ENCODE measurements around the gene FAM177B.

FAM177B gene

GRCh38 chr1:222736972-222737371 lies at the start of gene FAM177B:
Gene FAM177B (plus strand): TSS chr1:222737202. CDS start chr1:222746546, 9,344 bp downstream.
- no peak for DNase-seq (ENCODE audit: low spot score)

- DNase-seq (ENCODE audit: low spot score) = no peak
These were observed 46.0 kb upstream of the FAM177B start for GRCh38 chr1:222691016-222691415.

- no peak for DNase-seq (ENCODE audit: low spot score)
These were observed 42.1 kb upstream of the FAM177B start for GRCh38 chr1:222694927-222695326.

- no peak for DNase-seq (ENCODE audit: low spot score)
These were observed 40.3 kb upstream of the FAM177B start for GRCh38 chr1:222696741-222697140.

- no peak for DNase-seq (ENCODE audit: low spot score)
These were observed 39.8 kb upstream of the FAM177B start for GRCh38 chr1:222697203-222697602.

GRCh38 chr1:222697826-222698225 lies 39.2 kb upstream of the FAM177B start:
- no peak for DNase-seq (ENCODE audit: low spot score)

- DNase-seq (ENCODE audit: low spot score) = no peak
These were observed 34.8 kb upstream of the FAM177B start for GRCh38 chr1:222702210-222702609.

GRCh38 chr1:222704260-222704659 lies 32.7 kb upstream of the FAM177B start:
- DNase-seq (ENCODE audit: low spot score) = no peak

GRCh38 chr1:222706815-222707214 lies 30.2 kb upstream of the FAM177B start:
- DNase-seq (ENCODE audit: low spot score) = no peak

GRCh38 chr1:222709700-222710153 lies 27.3 kb upstream of the FAM177B start:
- DNase-seq (ENCODE audit: low spot score) = no peak

GRCh38 chr1:222711319-222712252 lies 25.4 kb upstream of the FAM177B start:
- DNase-seq (ENCODE audit: low spot score) = peak; percentile 80

- DNase-seq (ENCODE audit: low spot score) = peak; percentile 82
These were observed 24.5 kb upstream of the FAM177B start, which contains the start of the genes AIDA and BROX for GRCh38 chr1:222712253-222713090. Gene AIDA (minus strand): TSS chr1:222712491. CDS start chr1:222712317, 174 bp downstream. Gene BROX (plus strand): TSS chr1:222712564. CDS start chr1:222715700, 3,136 bp downstream.

- DNase-seq (ENCODE audit: low spot score) = peak; percentile 94
These were observed 23.7 kb upstream of the FAM177B start for GRCh38 chr1:222713091-222713961.

- DNase-seq (ENCODE audit: low spot score) = no peak
These were observed 20.6 kb upstream of the FAM177B start for GRCh38 chr1:222716393-222716792.

GRCh38 chr1:222728746-222729145 lies 8.3 kb upstream of the FAM177B start:
- no peak for DNase-seq (ENCODE audit: low spot score)

GRCh38 chr1:222730866-222731265 lies 6.1 kb upstream of the FAM177B start:
- no peak for DNase-seq (ENCODE audit: low spot score)

- DNase-seq (ENCODE audit: low spot score) = no peak
These were observed 4.5 kb upstream of the FAM177B start for GRCh38 chr1:222732216-222733159.

GRCh38 chr1:222734740-222735139 lies 2.3 kb upstream of the FAM177B start:
- no peak for DNase-seq (ENCODE audit: low spot score)

GRCh38 chr1:222736470-222736869 lies 532 bp upstream of the FAM177B start:
- no peak for DNase-seq (ENCODE audit: low spot score)

GRCh38 chr1:222739465-222739864 lies 2.5 kb downstream of the FAM177B start:
- DNase-seq (ENCODE audit: low spot score) = no peak
